ENCODE results near the gene PTPRR. TPM values are rescaled to one million over a fixed set of nuclear protein-coding genes. Genes with fewer than 3 reads are reported as not detected.
A peak's percentile ranks its signal among the peaks of the same experiment; 100 is the strongest.

Gene PTPRR
- total RNA-seq, 1 experiment from 2014 or later, result 0.46 TPM

DNA sequence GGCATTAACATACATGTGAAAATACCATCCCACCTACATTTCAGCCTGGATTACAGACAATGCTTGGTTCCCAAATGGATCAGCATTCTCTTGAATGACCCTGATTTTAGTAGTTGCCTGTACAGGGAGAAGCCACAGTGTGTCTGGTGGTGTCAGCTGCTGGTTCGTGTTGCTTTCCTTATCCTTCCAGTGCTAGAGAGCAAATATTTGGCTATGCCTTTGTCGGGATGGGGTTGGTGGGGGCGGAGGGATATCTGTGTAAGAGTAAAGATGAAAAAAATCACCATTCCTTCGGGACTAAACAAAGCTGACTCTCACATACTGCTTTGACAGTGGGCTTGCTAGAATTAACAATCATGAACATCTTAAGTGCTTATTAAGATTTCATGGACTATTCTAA lies 96.0 kb downstream of the PTPRR start (continued):
- TF ChIP-seq TCF7 (CRISPR knock-in tag; IDR thresholded peaks at IDR 0.05; ENCODE audit: low read depth), result no peak
- TF ChIP-seq ZNF219 (CRISPR knock-in tag; IDR thresholded peaks at IDR 0.05; ENCODE audit: borderline replicate concordance), result no peak
- TF ChIP-seq, protein P1, sequence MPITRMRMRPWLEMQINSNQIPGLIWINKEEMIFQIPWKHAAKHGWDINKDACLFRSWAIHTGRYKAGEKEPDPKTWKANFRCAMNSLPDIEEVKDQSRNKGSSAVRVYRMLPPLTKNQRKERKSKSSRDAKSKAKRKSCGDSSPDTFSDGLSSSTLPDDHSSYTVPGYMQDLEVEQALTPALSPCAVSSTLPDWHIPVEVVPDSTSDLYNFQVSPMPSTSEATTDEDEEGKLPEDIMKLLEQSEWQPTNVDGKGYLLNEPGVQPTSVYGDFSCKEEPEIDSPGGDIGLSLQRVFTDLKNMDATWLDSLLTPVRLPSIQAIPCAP (CRISPR knock-in tag; IDR thresholded peaks at IDR 0.05), result no peak
- TF ChIP-seq NR3C1 (CRISPR knock-in tag; conservative IDR thresholded peaks at IDR 0.05; ENCODE audit: low read depth), result no peak
- TF ChIP-seq NR2C2 (CRISPR knock-in tag; IDR thresholded peaks at IDR 0.05), result no peak

DNA sequence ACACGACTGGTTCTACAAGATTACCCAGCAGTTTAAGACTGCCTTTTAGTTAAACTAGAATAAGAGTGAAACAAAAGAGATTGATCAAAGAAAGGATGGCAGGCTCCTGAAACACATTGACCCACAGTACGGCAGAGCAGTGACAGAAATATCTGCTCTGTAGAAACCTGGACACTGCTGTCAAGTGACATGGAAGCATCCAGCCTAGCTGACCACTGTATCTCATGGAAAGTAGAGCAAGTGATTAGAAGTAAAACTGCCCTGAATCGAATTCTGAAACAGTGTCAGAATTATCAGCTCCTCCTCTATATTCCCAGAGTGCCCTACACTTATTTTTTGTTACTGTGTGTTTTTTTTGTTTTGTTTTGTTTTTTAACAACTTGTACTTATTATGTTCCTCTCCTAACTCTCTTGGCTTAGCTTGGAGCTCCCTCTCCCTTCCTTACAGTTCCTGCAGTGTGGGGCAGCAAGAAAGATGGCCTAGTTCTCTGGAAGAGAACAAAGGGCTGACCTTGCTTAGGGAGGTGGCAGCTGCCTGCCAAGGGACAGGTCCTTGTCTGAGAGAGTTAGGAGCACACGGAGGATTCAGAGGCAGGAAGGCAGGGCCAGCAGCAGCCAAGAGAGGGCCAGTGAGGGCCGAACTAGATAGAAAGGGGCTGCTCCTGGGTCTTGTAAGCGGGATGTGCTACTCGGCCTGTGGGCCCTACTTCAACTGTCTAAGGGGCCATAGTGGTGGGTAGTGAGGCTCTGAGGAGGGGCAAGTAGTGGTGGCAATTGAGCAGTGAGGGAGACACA lies 97.2 kb downstream of the PTPRR start:
- H3K27ac Mint-ChIP-seq, result no peak overlapping the region

More for the DNA sequence above, 97.2 kb downstream of the PTPRR start:
- peak; percentile 13 for DNase-seq (ENCODE audit: low spot score)
- Mint-ChIP-seq H3K9me3 (peaks cover 14% of the 10 kb centered on the region), H3K36me3 (0 out of 2 replicates have a peak, but pooled peaks cover 3% of the 10 kb centered on the region), H3K4me3 (no peak overlapping the region), H3K27me3 (ENCODE audit: low read depth) (no peaks in the 10 kb centered on the region; the same call in 1 of the 2 replicates), H3K4me1 (peaks cover 13% of the 10 kb centered on the region)
- TF ChIP-seq ELF4 (CRISPR knock-in tag; IDR thresholded peaks at IDR 0.05; ENCODE audit: low read depth) (no peak), ZNF317 (CRISPR knock-in tag; IDR thresholded peaks at IDR 0.05; ENCODE audit: borderline replicate concordance, low read depth) (no peak), ZNF671 (CRISPR knock-in tag; IDR thresholded peaks at IDR 0.05) (no peak), ZNF232 (CRISPR knock-in tag; IDR thresholded peaks at IDR 0.05) (no peak), SOX15 (CRISPR knock-in tag; IDR thresholded peaks at IDR 0.05) (no peak), NR1H2 (CRISPR knock-in tag; IDR thresholded peaks at IDR 0.05) (no peak), GABPB1 (CRISPR knock-in tag; IDR thresholded peaks at IDR 0.05) (no peak), RELA (CRISPR knock-in tag; IDR thresholded peaks at IDR 0.05; ENCODE audit: borderline replicate concordance) (no peak), MXD4 (CRISPR knock-in tag; IDR thresholded peaks at IDR 0.05; ENCODE audit: borderline replicate concordance) (no peak), NFYB (CRISPR knock-in tag; conservative IDR thresholded peaks at IDR 0.05; ENCODE audit: low read depth) (no peak), TCF7 (CRISPR knock-in tag; IDR thresholded peaks at IDR 0.05; ENCODE audit: low read depth) (no peak), RORB (CRISPR knock-in tag; IDR thresholded peaks at IDR 0.05) (no peak), ZNF219 (CRISPR knock-in tag; IDR thresholded peaks at IDR 0.05; ENCODE audit: borderline replicate concordance) (no peak), SMAD3 (CRISPR knock-in tag; IDR thresholded peaks at IDR 0.05; ENCODE audit: borderline replicate concordance) (no peak)
- TF ChIP-seq, protein P2, sequence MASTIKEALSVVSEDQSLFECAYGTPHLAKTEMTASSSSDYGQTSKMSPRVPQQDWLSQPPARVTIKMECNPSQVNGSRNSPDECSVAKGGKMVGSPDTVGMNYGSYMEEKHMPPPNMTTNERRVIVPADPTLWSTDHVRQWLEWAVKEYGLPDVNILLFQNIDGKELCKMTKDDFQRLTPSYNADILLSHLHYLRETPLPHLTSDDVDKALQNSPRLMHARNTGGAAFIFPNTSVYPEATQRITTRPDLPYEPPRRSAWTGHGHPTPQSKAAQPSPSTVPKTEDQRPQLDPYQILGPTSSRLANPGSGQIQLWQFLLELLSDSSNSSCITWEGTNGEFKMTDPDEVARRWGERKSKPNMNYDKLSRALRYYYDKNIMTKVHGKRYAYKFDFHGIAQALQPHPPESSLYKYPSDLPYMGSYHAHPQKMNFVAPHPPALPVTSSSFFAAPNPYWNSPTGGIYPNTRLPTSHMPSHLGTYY (CRISPR knock-in tag; IDR thresholded peaks at IDR 0.05), result no peak
- TF ChIP-seq, protein P3, sequence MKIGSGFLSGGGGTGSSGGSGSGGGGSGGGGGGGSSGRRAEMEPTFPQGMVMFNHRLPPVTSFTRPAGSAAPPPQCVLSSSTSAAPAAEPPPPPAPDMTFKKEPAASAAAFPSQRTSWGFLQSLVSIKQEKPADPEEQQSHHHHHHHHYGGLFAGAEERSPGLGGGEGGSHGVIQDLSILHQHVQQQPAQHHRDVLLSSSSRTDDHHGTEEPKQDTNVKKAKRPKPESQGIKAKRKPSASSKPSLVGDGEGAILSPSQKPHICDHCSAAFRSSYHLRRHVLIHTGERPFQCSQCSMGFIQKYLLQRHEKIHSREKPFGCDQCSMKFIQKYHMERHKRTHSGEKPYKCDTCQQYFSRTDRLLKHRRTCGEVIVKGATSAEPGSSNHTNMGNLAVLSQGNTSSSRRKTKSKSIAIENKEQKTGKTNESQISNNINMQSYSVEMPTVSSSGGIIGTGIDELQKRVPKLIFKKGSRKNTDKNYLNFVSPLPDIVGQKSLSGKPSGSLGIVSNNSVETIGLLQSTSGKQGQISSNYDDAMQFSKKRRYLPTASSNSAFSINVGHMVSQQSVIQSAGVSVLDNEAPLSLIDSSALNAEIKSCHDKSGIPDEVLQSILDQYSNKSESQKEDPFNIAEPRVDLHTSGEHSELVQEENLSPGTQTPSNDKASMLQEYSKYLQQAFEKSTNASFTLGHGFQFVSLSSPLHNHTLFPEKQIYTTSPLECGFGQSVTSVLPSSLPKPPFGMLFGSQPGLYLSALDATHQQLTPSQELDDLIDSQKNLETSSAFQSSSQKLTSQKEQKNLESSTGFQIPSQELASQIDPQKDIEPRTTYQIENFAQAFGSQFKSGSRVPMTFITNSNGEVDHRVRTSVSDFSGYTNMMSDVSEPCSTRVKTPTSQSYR (CRISPR knock-in tag; IDR thresholded peaks at IDR 0.05), result no peak
- TF ChIP-seq, protein P4, sequence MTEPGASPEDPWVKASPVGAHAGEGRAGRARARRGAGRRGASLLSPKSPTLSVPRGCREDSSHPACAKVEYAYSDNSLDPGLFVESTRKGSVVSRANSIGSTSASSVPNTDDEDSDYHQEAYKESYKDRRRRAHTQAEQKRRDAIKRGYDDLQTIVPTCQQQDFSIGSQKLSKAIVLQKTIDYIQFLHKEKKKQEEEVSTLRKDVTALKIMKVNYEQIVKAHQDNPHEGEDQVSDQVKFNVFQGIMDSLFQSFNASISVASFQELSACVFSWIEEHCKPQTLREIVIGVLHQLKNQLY (CRISPR knock-in tag; IDR thresholded peaks at IDR 0.05), result no peak
- TF ChIP-seq, protein P5, sequence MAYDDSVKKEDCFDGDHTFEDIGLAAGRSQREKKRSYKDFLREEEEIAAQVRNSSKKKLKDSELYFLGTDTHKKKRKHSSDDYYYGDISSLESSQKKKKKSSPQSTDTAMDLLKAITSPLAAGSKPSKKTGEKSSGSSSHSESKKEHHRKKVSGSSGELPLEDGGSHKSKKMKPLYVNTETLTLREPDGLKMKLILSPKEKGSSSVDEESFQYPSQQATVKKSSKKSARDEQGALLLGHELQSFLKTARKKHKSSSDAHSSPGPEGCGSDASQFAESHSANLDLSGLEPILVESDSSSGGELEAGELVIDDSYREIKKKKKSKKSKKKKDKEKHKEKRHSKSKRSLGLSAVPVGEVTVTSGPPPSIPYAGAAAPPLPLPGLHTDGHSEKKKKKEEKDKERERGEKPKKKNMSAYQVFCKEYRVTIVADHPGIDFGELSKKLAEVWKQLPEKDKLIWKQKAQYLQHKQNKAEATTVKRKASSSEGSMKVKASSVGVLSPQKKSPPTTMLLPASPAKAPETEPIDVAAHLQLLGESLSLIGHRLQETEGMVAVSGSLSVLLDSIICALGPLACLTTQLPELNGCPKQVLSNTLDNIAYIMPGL (CRISPR knock-in tag; IDR thresholded peaks at IDR 0.05), result no peak
- TF ChIP-seq, protein P6, sequence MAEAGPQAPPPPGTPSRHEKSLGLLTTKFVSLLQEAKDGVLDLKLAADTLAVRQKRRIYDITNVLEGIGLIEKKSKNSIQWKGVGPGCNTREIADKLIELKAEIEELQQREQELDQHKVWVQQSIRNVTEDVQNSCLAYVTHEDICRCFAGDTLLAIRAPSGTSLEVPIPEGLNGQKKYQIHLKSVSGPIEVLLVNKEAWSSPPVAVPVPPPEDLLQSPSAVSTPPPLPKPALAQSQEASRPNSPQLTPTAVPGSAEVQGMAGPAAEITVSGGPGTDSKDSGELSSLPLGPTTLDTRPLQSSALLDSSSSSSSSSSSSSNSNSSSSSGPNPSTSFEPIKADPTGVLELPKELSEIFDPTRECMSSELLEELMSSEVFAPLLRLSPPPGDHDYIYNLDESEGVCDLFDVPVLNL (CRISPR knock-in tag; IDR thresholded peaks at IDR 0.05; ENCODE audit: borderline replicate concordance, low read depth), result no peak
- POLR2A ChIA-PET, result no interaction called here
- CTCF ChIA-PET, result interaction anchor here (0.7 to 1.3 kb wide), 2 partner anchors 9 to 90 kb away, joined by 3 to 5 read pairs; no protein-coding TSS in a partner anchor
- peak; percentile 79 for ATAC-seq

Measured in WTC11 (cell line).